ENCODE results near the gene MSH5.

DNA sequence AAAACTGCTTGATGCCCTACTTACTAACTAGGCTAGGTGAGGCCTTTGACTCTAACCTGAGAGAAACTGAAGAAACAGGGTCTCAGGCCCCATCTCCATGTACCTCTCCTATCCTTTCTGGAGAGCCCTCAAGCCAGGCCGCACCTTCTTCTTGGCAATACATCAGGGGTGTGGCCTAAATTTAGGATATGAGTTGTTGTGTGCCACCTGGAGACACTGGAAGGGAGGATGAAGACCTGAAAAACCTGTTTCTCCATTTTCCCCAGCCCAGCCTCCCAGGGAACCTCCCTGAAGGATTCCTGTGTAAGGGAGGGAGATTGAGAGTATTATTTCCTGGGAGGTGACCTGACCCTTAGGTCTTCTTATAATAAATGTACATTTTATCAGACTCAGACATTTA, 21.5 kb upstream of the MSH5 start:
- TF ChIP-seq, protein P1, sequence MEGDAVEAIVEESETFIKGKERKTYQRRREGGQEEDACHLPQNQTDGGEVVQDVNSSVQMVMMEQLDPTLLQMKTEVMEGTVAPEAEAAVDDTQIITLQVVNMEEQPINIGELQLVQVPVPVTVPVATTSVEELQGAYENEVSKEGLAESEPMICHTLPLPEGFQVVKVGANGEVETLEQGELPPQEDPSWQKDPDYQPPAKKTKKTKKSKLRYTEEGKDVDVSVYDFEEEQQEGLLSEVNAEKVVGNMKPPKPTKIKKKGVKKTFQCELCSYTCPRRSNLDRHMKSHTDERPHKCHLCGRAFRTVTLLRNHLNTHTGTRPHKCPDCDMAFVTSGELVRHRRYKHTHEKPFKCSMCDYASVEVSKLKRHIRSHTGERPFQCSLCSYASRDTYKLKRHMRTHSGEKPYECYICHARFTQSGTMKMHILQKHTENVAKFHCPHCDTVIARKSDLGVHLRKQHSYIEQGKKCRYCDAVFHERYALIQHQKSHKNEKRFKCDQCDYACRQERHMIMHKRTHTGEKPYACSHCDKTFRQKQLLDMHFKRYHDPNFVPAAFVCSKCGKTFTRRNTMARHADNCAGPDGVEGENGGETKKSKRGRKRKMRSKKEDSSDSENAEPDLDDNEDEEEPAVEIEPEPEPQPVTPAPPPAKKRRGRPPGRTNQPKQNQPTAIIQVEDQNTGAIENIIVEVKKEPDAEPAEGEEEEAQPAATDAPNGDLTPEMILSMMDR (IDR thresholded peaks at IDR 0.05), result no peak
- TF ChIP-seq POLR2A (IDR thresholded peaks at IDR 0.05), result no peak
